Adrenal gland (tissue), 5 donors: ENCODE measurements around the gene DHRS3.

Source experiments
- POLR2A ChIP-seq, 2 donors: fragments of 450-650 bp; IDR thresholded peaks; one replicate each; pipeline ENCODE4 v1.6.1; 2017; ENCODE audit warnings: antibody characterized with exemption in 2 of 2, mild to moderate bottlenecking in 2 of 2, moderate library complexity in 1 of 2
- TF ChIP-seq, protein P1 (sequence below), 6 experiments: fragments of 450-650 bp in 4 of 6; fragments of 200-600 bp in 2 of 6; sonication (generic) in 1 of 6; IDR thresholded peaks; 1 replicate in 5 of 6; 2 replicates in 1 of 6; pipeline versions ENCODE4 v1.5.1 to v1.8.0; 2016 to 2021; ENCODE audit warnings: antibody characterized with exemption in 6 of 6, mild to moderate bottlenecking in 2 of 6, moderate library complexity in 1 of 6
- donor health status: DM: no; HTN: no; CAD: no.

GRCh38 chr1:12542616-12543592 lies 75.1 kb downstream of the DHRS3 start:
- TF ChIP-seq, protein P1, sequence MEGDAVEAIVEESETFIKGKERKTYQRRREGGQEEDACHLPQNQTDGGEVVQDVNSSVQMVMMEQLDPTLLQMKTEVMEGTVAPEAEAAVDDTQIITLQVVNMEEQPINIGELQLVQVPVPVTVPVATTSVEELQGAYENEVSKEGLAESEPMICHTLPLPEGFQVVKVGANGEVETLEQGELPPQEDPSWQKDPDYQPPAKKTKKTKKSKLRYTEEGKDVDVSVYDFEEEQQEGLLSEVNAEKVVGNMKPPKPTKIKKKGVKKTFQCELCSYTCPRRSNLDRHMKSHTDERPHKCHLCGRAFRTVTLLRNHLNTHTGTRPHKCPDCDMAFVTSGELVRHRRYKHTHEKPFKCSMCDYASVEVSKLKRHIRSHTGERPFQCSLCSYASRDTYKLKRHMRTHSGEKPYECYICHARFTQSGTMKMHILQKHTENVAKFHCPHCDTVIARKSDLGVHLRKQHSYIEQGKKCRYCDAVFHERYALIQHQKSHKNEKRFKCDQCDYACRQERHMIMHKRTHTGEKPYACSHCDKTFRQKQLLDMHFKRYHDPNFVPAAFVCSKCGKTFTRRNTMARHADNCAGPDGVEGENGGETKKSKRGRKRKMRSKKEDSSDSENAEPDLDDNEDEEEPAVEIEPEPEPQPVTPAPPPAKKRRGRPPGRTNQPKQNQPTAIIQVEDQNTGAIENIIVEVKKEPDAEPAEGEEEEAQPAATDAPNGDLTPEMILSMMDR (IDR thresholded peaks at IDR 0.05), result no peak
- TF ChIP-seq POLR2A (IDR thresholded peaks at IDR 0.05), result no peak
